HG03103 (cell line): ENCODE data around the gene GHSR.
"Not testable (repeated sequence)": the region's sequence is repeated elsewhere in the genome, so short reads cannot be mapped to it uniquely, and the experiment has no call there.

Source experiments
- ATAC-seq: cut with Tn5 transposase; IDR thresholded peaks from one replicate; pipeline ENCODE4 v1.9.1; 2021; ENCODE audit warnings: low read depth; ENCODE audit not compliant: unreplicated experiment

Gene GHSR, protein sequence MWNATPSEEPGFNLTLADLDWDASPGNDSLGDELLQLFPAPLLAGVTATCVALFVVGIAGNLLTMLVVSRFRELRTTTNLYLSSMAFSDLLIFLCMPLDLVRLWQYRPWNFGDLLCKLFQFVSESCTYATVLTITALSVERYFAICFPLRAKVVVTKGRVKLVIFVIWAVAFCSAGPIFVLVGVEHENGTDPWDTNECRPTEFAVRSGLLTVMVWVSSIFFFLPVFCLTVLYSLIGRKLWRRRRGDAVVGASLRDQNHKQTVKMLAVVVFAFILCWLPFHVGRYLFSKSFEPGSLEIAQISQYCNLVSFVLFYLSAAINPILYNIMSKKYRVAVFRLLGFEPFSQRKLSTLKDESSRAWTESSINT

DNA sequence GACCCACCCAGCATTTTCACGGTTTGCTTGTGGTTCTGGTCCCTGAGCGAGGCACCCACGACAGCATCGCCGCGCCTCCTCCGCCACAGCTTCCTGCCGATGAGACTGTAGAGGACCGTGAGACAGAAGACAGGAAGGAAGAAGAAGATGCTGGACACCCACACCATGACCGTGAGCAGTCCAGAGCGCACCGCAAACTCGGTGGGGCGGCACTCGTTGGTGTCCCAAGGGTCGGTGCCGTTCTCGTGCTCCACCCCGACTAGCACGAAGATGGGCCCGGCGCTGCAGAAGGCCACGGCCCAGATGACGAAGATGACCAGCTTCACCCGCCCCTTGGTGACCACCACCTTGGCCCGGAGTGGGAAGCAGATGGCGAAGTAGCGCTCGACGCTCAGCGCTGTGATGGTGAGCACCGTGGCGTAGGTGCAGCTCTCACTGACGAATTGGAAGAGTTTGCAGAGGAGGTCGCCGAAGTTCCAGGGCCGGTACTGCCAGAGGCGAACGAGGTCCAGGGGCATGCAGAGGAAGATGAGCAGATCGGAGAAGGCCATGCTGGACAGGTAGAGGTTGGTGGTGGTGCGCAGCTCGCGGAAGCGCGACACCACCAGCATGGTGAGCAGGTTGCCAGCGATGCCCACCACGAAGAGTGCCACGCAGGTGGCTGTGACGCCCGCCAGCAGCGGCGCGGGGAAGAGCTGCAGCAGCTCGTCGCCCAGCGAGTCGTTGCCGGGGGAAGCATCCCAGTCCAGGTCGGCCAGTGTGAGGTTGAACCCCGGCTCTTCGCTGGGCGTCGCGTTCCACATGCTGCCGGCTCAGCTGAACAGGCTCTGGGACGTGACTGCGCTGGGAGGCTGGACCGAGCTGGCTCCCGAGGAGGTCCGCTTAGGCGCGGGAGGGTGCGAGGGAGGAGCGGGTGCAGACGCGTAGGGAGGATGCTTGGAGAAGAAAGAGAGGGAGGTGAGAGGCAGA, at the start of gene GHSR:
Gene GHSR (minus strand): TSS at position 846 of the 969 bp plus-strand sequence. CDS start 43 bp downstream, at position 803.
- no peak for ATAC-seq

DNA sequence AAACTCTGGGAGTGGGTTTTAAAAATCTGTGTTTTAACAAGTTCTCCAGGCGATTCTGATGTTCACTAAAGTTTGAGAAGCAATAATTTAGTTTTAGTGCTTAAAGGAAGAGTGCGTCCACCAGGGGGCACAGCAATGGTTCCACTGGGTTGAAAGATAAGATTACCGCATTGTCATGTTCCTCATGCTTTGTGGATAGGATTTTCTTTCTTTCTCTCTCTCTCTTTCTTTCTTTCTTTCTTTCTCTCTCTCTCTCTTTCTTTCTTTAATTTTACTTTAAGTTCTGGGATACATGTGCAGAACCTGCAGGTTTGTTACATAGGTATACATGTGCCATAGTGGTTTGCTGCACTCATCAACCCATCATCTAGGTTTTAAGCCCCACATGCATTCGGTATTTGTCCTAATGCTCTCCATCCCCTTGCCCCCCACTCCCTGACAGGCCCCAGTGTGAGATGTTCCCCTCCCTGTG, 42.0 kb upstream of the GHSR start:
- ATAC-seq: not testable (repeated sequence)

DNA sequence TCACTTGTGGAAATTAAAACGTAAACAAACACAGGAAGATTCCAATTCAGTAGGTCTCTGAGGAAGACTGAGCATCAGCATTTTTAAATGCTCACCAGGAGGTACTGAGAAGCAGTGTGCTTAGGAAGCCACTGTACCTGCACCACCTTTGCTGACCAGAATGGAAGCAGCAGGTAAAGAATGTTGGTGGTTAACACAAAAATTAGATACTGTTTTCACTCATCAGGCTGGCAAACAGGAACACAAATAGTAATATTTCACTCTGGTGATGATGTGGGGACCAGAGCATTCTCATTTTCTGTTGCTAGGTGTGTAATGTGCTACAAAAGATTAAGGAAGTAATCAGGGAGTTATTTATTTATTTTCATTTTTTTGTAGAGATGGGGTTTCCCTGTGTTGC, 29.9 kb upstream of the GHSR start:
- no peak for ATAC-seq

DNA sequence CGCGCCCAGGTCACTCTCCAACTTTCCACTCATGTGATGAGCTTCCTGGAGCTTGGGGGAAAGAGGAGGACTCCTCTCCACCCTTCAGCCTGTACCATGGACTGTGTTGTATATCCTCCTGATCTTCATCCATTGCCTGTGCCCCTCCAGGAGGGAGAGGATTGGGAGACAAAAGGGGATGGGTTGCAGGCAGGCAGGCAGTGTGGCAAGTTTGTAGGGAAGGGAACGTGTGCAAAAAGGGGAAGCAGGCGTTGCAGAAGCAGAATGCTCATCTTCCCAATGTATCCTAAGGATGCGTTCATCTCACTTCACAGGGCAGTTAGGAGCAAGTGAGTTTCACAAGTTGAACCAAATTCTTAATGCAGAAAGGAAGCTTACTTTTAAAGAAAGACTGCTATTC, 28.1 kb upstream of the GHSR start:
- no peak for ATAC-seq

DNA sequence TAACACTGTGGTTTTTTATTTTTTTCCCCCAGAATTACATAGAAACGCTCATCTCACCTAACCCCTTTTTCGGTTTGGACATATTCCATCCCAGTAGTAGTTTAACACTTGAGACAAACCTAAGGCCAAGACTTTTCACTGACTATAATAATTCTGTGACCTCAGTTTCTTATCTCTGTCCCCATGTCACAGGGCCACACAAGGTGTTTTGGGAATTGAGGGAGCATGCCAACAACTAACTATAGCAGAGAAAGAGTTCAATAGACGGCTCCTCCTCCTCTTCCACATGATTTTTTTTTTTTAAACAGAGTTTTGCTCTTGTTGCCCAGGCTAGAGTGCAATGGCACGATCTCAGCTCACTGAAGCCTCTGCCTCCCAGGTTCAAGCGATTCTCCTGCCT, 27.4 kb upstream of the GHSR start:
- ATAC-seq: no peak

DNA sequence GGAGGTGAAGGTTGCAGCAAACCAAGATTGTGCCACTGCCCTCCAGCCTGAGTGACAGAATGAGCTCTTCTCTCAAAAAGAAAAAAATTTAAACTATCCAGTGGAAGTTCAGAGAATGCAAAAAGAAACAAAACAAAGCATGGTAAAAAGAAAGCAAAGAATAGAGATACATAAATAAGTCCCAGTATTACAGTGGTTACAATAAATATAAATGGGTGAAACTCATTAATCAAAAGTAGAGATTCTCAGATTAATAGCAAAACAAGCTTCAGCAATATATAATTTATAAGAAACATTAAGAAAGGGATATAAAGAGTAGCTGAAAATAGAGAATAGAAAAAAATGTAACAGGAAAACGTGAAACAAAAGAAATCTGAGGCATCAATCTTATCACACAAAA, 23.6 kb upstream of the GHSR start:
- no peak for ATAC-seq

DNA sequence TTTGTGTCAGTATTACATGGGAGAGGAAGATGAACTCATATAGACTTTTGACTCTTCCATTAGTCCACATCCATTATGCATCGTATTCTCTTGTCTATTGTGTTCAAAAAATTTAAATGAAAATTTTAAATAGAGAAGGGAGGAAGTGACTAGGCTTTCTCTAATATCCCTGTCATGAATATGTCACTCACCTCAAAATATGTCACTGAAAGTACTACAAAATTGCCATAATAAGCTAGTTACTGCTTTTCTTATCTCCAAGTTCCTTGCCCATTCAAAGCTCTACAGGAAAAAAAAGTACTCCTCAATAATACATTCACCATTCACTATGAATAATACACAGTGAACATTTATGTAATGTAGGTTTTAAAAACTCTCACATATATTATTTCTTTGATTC, 22.3 kb upstream of the GHSR start:
- no peak for ATAC-seq

DNA sequence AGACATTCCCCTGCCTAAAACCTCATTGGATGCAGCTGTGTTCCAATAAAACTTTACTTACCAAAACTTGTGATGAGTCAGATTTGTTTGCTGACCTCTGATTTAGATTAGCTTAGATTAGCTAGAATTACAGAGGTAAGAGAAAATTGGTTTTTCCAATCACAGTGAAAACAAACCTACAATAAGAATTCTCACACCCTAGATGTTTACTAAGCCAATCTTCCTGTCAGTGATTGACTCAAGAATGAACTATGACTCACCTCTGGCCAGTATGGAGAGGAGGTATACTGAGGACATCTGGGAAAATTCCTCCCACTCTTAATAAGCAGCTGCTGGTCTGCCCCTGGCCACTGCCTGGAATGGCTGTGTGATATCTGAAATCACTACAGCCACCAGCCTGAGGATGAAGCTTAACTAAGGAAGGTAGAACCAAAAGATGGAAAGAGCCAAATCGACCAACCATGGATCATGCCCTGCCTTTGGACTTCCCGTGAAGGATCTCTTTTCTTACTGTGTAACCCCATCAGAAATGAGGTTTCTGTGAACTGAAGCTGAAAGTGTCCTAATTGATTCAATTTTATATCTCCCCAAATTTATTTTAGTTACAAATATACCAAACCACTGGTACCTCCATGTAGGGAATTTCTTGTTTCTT, 19.0 kb upstream of the GHSR start:
- ATAC-seq: no peak

DNA sequence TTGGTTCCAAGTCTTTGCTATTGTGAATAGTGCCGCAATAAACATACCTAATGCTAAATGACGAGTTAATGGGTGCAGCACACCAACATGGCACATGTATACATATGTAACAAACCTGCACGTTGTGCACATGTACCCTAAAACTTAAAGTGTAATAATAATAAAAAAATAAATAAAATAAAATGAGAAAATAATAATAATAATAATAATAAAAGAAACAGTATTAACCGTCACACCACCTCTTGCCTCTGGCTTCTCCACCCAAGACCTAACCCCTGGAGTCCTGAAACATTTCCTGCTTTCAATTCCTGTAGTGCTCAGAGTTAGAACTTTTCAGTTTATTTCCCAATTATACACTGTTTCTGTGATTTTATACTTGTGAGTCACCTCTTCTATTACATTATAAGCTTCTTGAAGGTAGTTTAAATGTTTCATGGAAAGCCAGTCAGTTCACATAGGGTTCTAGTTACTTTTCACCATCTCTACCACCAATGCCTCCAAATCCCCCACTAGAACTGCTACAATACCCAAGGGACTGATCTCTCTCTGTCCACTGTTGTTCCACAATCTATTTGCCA, 18.4 kb upstream of the GHSR start:
- ATAC-seq: no peak

DNA sequence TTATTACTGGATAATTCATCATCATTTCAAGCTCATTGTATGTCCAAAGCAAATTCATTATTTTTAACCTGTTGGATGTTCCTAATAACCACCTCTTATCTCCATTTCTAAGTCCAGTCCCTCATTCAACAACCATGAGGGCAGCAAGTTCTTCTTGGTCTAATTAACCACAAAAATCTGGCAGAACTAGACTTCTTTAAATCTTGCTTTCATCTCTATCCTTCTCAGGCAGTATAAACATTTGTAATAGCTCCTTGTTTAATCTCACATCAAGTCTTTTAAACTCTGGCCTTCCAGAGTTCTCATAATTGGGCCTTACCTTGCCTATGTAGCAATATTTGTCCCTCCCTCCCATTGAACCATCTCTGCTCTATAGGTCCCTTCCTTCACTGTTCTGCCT, 17.0 kb upstream of the GHSR start:
- ATAC-seq: no peak

DNA sequence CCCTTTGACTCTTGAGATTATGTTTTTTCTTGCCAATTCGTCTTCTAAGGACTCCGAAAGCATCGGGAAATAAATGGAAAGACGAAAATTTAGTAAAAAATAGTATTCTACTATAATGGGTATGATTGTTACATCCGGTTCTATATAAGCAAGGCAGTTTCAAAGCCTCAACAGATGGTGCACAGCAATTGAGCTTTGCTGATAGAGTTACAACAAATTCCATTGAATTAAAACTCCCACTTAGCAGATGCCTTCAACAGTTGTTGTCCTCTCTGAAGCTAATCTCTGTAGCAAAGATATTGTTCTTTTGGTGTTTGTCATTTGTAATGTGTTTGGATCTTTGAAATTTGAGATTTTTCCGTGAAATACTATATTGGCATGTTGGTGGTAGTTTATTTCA, 16.1 kb upstream of the GHSR start:
- ATAC-seq: no peak

DNA sequence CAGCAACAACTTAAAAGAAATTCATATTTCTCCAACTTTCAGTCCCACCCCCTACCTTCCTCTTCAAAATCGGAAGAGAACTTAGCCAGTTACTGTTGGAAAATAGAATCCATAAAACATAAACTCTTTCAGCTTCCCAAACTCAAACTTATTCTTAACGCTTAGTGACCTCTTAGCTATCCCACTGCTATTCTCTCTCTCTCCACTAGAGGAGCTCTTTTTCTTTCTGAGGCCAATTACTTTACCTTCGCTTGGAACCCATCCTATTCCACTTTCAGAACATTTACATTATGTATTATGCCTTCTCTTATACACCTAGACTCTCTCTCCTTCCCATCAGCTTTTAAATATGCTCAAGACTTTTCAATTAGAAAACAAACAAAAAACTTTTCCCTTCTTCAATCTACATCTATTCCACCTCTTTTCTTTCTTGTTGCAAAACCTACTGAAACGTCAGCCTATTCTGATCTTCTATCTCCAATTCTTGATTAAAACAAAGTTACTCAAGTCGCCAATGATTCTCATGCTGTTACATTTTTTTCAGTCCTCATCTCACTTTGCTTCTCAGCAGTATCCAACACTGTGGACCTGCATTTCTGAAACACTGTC, 13.4 kb upstream of the GHSR start:
- ATAC-seq: no peak

DNA sequence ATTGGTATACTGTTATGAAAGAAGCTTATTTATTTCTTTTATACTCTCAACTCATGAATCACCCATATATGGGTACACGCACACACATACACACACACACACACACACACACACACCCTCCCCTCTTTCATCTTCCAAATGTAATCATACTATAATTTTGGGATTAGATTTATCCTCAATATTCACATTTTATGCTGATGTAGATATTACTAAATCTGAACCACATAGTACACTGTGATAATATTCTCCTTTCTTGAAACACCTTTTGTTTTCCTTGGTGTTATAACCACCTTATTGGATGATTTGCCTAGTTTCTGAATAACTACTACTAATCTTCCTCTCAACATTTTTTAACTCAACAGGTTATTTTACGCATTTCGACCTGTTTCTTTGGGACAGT, 8.1 kb upstream of the GHSR start:
- ATAC-seq: no peak

DNA sequence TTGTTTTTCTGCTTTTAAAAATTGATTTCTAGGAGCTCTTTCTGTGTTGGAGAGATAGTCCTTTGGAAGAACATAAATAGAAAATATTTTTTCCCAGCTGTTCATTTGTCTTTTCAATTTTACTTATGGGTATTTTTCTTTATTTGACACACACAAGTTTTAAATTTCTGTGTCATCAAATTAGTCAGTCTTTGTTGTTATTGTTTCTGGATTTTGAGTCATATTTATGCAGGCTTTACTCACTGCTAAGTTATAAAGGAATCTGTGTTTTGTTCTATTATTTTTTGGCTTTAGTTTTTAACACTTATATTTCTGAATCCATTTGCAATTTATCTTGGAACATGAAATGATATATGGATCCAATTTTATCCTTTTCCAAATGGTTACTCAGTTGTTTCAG, 5.9 kb upstream of the GHSR start:
- ATAC-seq: no peak

DNA sequence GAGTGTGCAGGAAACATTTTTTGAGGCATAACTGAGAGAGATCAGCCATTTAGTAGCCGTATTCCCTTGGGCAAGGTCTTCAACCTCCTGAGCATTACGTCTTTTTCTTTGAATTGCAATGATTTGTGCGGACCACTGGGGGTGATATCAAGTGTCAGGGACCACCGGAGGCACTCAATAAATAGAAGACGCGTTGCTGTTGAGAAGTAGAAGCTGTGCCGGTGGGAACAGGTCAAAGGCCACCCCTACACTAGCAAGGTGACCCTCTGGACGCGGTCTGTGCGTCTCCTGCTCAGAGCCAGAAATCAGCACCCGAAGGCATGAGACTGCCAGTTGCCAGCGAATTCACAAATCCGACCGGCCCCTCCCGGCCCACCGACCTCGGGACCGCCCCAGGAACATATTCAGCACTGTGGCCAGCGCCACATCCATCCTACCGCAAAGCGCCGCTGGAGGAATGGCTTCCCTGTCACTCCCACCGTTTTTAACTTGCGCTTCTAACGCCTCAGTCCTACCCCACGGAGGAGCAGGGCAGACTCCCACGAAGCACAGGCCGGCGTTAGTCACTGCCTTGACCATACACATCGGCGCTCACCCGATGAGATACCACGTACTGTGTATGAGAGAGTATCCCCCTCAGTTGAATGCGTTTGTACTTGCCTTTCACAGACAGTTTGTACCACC, 1.4 kb upstream of the GHSR start:
- ATAC-seq: no peak

DNA sequence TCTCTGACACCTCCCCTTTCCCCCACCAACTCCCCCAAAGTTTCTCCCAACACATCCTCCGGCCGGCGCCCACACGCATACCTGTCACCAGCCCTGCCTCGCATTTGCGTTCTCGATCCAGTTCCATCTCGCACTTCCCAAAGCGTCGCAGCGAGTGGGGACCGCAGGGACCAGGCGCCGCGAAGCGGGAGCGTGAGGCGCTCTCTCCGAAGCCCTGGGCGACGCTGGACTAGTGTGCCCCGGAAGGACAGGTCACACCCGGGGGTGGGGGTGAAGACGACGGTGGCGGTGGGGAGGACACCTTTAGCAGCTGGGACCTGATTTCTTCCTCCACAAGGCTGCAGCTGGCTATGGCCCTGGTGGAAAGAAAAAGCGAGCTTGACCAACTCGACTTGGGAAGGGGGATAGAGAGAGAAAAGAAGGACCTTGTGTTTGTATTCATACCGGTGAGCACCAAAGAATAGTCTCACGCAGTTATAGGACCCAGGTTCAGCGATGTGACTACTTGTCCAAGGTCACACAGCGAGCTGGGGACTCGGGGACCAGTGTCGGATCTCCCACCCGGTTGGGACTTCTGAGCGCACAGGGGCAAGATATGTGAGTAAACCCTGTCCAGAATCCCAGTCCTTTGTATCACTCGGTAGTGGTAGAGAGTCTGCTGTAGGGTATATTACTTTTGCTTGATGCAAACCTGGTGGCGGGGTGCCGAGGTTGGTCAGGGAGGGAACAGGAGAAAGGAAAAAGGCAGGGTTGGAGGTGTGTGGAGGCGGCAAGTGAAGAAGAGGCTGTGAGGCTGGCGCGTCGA, 607 bp upstream of the GHSR start:
- no peak for ATAC-seq

DNA sequence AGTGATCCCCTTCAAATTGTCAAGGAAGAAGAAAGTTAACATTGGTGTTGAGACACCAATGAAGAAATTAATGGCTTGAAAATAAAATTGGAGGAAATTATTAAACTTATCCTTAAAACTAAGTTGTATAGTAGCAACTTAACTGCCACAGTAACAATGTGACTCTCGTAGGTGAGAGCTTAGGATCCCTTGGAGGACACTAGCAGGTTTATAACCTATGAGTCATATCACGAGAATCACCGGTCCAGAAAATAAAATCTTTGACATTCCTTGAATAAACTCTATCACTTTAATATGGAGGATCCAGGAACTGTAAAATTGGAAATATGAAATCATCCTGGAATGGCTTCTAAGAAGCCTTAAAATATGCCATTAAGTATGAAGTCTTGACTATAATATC, 2.1 kb downstream of the GHSR start:
- ATAC-seq: no peak

DNA sequence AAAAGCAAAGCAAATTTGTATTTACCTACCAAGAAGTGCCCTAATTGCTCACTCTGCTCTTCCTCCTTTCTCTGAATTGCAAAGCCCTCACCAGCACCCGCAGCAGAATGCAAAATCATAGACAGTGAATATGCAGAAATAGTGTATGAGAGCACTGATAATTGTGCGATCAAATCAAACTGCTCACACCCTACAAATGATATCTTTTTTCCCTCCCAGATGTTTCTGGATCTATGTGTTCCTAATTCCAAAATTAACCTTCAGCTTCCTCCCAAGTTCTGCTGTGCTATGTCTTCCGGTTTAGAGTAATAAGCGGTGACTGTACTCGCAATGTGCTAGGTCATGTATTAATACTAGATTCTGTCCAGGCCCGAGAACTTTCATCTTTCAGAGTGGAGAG, 3.4 kb downstream of the GHSR start:
- ATAC-seq: no peak

DNA sequence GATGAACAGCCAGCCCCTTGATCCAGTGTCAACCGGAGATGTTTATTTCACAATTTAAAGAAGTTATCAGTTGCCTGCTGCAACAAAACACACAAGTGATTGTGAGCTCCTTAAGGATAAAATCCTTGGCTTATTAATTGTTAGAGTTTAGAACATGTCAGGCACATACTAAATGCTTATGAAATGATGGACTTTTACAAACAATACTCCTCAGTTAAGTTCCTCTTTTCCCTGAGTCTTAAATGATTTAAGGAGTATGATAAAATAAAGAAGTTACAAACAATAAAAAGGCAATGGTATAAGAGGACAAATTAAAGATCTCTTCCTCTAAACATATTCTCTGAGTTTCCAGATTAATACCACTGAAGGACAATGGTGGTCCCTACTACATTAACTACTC, 5.7 kb downstream of the GHSR start:
- ATAC-seq: no peak
